Neural progenitor cell (in vitro differentiated cells): ENCODE measurements around the gene BOLL. TPM values are rescaled to one million over a fixed set of nuclear protein-coding genes. Genes with fewer than 3 reads are reported as not detected.

Experiments
- DNase-seq: peaks from one replicate; pipeline ENCODE4 v3.0.0-alpha.2; 2016; ENCODE audit warnings: low spot score
- H2AFZ ChIP-seq: fragments of 200-600 bp; sonication (generic); replicated peaks from 2 replicates; pipeline ENCODE4 v1.6.1; 2016; ENCODE audit warnings: antibody characterized with exemption
- H3F3A ChIP-seq: fragments of 200-600 bp; sonication (generic); 2 replicates; pipeline ENCODE4 v1.6.1; 2016; ENCODE audit warnings: antibody characterized with exemption, low read depth
- H3K27ac ChIP-seq: fragments of 200-600 bp; sonication (generic); 2 replicates; pipeline ENCODE4 v1.5.1; 2016; ENCODE audit warnings: mild to moderate bottlenecking
- H3K27me3 ChIP-seq: fragments of 200-600 bp; sonication (generic); 2 replicates; pipeline ENCODE4 v1.6.1; 2016; ENCODE audit warnings: mild to moderate bottlenecking, moderate library complexity
- H3K36me3 ChIP-seq: fragments of 200-600 bp; sonication (generic); 2 replicates; pipeline ENCODE4 v1.5.1; 2016
- H3K4me1 ChIP-seq: fragments of 200-600 bp; sonication (generic); 2 replicates; pipeline ENCODE4 v1.6.1; 2016; ENCODE audit warnings: mixed run types
- H3K4me2 ChIP-seq: fragments of 200-600 bp; sonication (generic); 2 replicates; pipeline ENCODE4 v1.6.1; 2016
- H3K4me3 ChIP-seq: fragments of 200-600 bp; sonication (generic); 2 replicates; pipeline ENCODE4 v1.5.1; 2016
- H3K79me2 ChIP-seq: fragments of 200-600 bp; sonication (generic); 2 replicates; pipeline ENCODE4 v1.6.1; 2016; ENCODE audit warnings: low read depth
- H3K9ac ChIP-seq: fragments of 200-600 bp; sonication (generic); 2 replicates; pipeline ENCODE4 v1.6.1; 2016
- H3K9me3 ChIP-seq: fragments of 200-600 bp; sonication (generic); 2 replicates; pipeline ENCODE4 v1.5.1; 2016; ENCODE audit warnings: low read depth
- H4K20me1 ChIP-seq: fragments of 200-600 bp; sonication (generic); 2 replicates; pipeline ENCODE4 v1.6.1; 2016; ENCODE audit warnings: low read depth
- H3K27ac Mint-ChIP-seq: 3 replicates; pipeline ENCODE4 v1.8.0; 2021; ENCODE audit warnings: mixed read lengths
- H3K27me3 Mint-ChIP-seq: 2 replicates; pipeline ENCODE4 v1.8.0; 2022; ENCODE audit warnings: low read depth, mild to moderate bottlenecking, inconsistent platforms, moderate library complexity, mixed read lengths; ENCODE audit not compliant: insufficient read depth
- H3K36me3 Mint-ChIP-seq: 3 replicates; pipeline ENCODE4 v1.8.0; 2021; ENCODE audit warnings: mixed read lengths
- H3K4me1 Mint-ChIP-seq: 3 replicates; pipeline ENCODE4 v1.8.0; 2021; ENCODE audit warnings: mixed read lengths
- H3K4me3 Mint-ChIP-seq: 3 replicates; pipeline ENCODE4 v1.8.0; 2021; ENCODE audit warnings: mild to moderate bottlenecking, moderate library complexity, mixed read lengths
- H3K9me3 Mint-ChIP-seq: 3 replicates; pipeline ENCODE4 v1.8.0; 2020; ENCODE audit warnings: mixed read lengths
- EZH2 ChIP-seq: fragments of 200-600 bp; sonication (generic); IDR thresholded peaks from 2 replicates; pipeline ENCODE4 v1.6.1; 2017; ENCODE audit warnings: antibody characterized with exemption, mild to moderate bottlenecking, moderate library complexity
- EZH2phosphoT487 ChIP-seq: fragments of 200-600 bp; sonication (generic); IDR thresholded peaks from 2 replicates; pipeline ENCODE4 v1.6.1; 2017; ENCODE audit warnings: antibody characterized with exemption
- total RNA-seq: library from RNA; depleted of rRNA; stranded (reverse); fragments of >200 nt; gene quantifications from 2 replicates; pipeline ENCODE4 v1.2.3, GENCODE V29; 2015; ENCODE audit warnings: low replicate concordance
- TF ChIP-seq, protein P1 (sequence below): fragments of 200-600 bp; sonication (generic); IDR thresholded peaks from 2 replicates; pipeline ENCODE4 v1.5.1; 2017; ENCODE audit warnings: antibody characterized with exemption, mild to moderate bottlenecking

The BOLL gene
- total RNA-seq, 1 donor from 2014 or later = not detected

- Mint-ChIP-seq H3K36me3 (no peaks in the 10 kb centered on the region), H3K4me1 (no peaks in the 10 kb centered on the region), H3K9me3 (no peaks in the 10 kb centered on the region), H3K4me3 (no peak overlapping the region), H3K27me3 (no peaks in the 10 kb centered on the region), H3K27ac (no peak overlapping the region)
- H3K27ac ChIP-seq = no peak overlapping the region
- H3K4me2 ChIP-seq = no peak overlapping the region
- no peaks in the 10 kb centered on the region for H3K27me3 ChIP-seq
- H3K9me3 ChIP-seq = no peaks in the 10 kb centered on the region
- H4K20me1 ChIP-seq = no peaks in the 10 kb centered on the region
- H3K79me2 ChIP-seq = no peaks in the 10 kb centered on the region
- no peaks in the 10 kb centered on the region for H3K36me3 ChIP-seq
- TF ChIP-seq EZH2phosphoT487 = no peak
- TF ChIP-seq EZH2 = no peak
- TF ChIP-seq, protein P1, sequence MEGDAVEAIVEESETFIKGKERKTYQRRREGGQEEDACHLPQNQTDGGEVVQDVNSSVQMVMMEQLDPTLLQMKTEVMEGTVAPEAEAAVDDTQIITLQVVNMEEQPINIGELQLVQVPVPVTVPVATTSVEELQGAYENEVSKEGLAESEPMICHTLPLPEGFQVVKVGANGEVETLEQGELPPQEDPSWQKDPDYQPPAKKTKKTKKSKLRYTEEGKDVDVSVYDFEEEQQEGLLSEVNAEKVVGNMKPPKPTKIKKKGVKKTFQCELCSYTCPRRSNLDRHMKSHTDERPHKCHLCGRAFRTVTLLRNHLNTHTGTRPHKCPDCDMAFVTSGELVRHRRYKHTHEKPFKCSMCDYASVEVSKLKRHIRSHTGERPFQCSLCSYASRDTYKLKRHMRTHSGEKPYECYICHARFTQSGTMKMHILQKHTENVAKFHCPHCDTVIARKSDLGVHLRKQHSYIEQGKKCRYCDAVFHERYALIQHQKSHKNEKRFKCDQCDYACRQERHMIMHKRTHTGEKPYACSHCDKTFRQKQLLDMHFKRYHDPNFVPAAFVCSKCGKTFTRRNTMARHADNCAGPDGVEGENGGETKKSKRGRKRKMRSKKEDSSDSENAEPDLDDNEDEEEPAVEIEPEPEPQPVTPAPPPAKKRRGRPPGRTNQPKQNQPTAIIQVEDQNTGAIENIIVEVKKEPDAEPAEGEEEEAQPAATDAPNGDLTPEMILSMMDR = no peak
- DNase-seq = no peak
- H3K9ac ChIP-seq = no peak overlapping the region
- no peak overlapping the region for H2AFZ ChIP-seq
- no peak overlapping the region for H3K4me3 ChIP-seq
- H3F3A ChIP-seq = no peaks in the 10 kb centered on the region
- H3K4me1 ChIP-seq = no peaks in the 10 kb centered on the region
These were observed 42.5 kb upstream of the BOLL start for GRCh38 chr2:197827618-197828017.

- Histone ChIP-seq H3K9me3 (no peaks in the 10 kb centered on the region), H3K27me3 (no peaks in the 10 kb centered on the region), H3K4me2 (no peak overlapping the region), H4K20me1 (no peaks in the 10 kb centered on the region), H3K79me2 (no peaks in the 10 kb centered on the region), H3K27ac (no peak overlapping the region), H3F3A (no peaks in the 10 kb centered on the region), H3K4me3 (no peak overlapping the region), H3K4me1 (no peaks in the 10 kb centered on the region), H3K9ac (no peak overlapping the region), H2AFZ (no peak overlapping the region), H3K36me3 (no peaks in the 10 kb centered on the region)
- no peaks in the 10 kb centered on the region for H3K27me3 Mint-ChIP-seq
- H3K27ac Mint-ChIP-seq = no peak overlapping the region
- H3K36me3 Mint-ChIP-seq = no peaks in the 10 kb centered on the region
- no peak overlapping the region for H3K4me3 Mint-ChIP-seq
- no peaks in the 10 kb centered on the region for H3K4me1 Mint-ChIP-seq
- H3K9me3 Mint-ChIP-seq = no peaks in the 10 kb centered on the region
- TF ChIP-seq EZH2phosphoT487 (no peak), EZH2 (no peak)
- TF ChIP-seq, protein P1 = no peak
- DNase-seq = no peak
These were observed 37.2 kb upstream of the BOLL start for GRCh38 chr2:197822333-197822732.

DNA sequence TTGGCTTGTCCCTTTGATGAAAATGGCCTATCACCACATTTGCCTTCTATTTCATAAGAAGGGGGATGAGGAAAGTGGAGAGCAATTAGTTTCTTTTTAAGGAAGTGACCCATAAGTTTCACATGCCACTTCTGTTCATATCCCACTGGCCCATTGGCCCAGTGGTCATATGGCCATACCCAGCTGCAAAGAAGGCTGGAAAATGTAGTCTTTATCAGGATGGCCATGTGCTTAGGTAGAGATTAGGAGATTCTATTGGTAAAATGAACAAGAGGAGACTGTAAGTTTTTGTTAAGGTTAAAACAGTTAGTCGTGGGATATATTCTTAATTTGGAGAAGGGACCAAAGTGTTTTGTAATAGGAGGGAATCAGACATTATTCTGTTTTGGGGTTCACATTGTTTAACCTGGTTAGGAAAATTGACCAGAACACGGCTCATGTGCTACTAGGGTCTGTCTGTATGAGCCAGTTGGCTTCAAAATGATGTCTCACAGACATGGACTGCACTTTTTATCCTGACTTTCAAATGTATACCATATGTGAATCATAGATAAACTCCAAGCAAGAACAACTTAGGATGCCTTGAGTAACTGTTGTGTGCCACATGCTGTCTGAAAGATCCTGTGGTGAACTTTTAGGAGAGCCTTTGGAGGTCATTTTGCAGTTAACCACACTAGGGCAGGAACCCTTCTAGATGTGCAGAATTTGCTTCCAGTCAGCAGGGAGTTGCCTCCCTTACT lies 36.6 kb upstream of the BOLL start:
- no peak for DNase-seq
- no peak overlapping the region for H3K4me3 Mint-ChIP-seq

More for the DNA sequence above, 36.6 kb upstream of the BOLL start:
- Histone ChIP-seq H3K4me1 (no peaks in the 10 kb centered on the region), H3K27ac (no peak overlapping the region), H3K9me3 (no peaks in the 10 kb centered on the region), H2AFZ (no peak overlapping the region), H3K4me2 (no peak overlapping the region), H3K79me2 (no peaks in the 10 kb centered on the region), H3K27me3 (no peaks in the 10 kb centered on the region), H4K20me1 (no peaks in the 10 kb centered on the region), H3K9ac (no peak overlapping the region), H3K36me3 (no peaks in the 10 kb centered on the region), H3K4me3 (no peak overlapping the region), H3F3A (no peaks in the 10 kb centered on the region)
- no peaks in the 10 kb centered on the region for H3K27me3 Mint-ChIP-seq
- no peaks in the 10 kb centered on the region for H3K9me3 Mint-ChIP-seq
- no peak for TF ChIP-seq EZH2
- TF ChIP-seq EZH2phosphoT487 = no peak
- TF ChIP-seq, protein P1 = no peak
- H3K27ac Mint-ChIP-seq = no peak overlapping the region
- H3K36me3 Mint-ChIP-seq = no peaks in the 10 kb centered on the region
- no peaks in the 10 kb centered on the region for H3K4me1 Mint-ChIP-seq
